ENCODE results near the gene CDH13. TPM values are rescaled to one million over a fixed set of nuclear protein-coding genes. Genes with fewer than 3 reads are reported as not detected.

CDH13 gene
- total and polyA plus RNA-seq, 2 experiments from 2014 or later, result 2.9 to 4.8 TPM

- Histone ChIP-seq H3K27me3 (no peaks in the 10 kb centered on the region), H3K4me3 (no peak overlapping the region), H3K27ac (no peak overlapping the region), H3K36me3 (no peaks in the 10 kb centered on the region), H3K4me1 (ENCODE audit: low read depth) (no peaks in the 10 kb centered on the region), H3K9me3 (ENCODE audit: low read depth) (no peaks in the 10 kb centered on the region)
- no peak for DNase-seq (ENCODE audit: low read depth in 1 of 2, low spot score in 1 of 2)
- no peak for TF ChIP-seq CTCF (IDR thresholded peaks at IDR 0.05; ENCODE audit: low read depth, low read length)
Observed at GRCh38 chr16:83095941-83096692, 469.3 kb downstream of the CDH13 start.

- DNase-seq (ENCODE audit: low read depth in 1 of 2, low spot score in 1 of 2), result no peak
- Histone ChIP-seq H3K4me1 (ENCODE audit: low read depth) (no peaks in the 10 kb centered on the region), H3K4me3 (no peak overlapping the region), H3K9me3 (ENCODE audit: low read depth) (no peaks in the 10 kb centered on the region), H3K27ac (no peak overlapping the region), H3K27me3 (no peaks in the 10 kb centered on the region), H3K36me3 (no peaks in the 10 kb centered on the region)
- no peak for TF ChIP-seq CTCF (IDR thresholded peaks at IDR 0.05; ENCODE audit: low read depth, low read length)
Observed at GRCh38 chr16:83098536-83098935, 471.8 kb downstream of the CDH13 start.

- Histone ChIP-seq H3K36me3 (no peaks in the 10 kb centered on the region), H3K9me3 (ENCODE audit: low read depth) (no peaks in the 10 kb centered on the region), H3K4me1 (ENCODE audit: low read depth) (no peaks in the 10 kb centered on the region), H3K27ac (no peak overlapping the region), H3K27me3 (no peaks in the 10 kb centered on the region), H3K4me3 (no peak overlapping the region)
- no peak for DNase-seq (ENCODE audit: low read depth in 1 of 2, low spot score in 1 of 2)
- no peak for TF ChIP-seq CTCF (IDR thresholded peaks at IDR 0.05; ENCODE audit: low read depth, low read length)
Observed at GRCh38 chr16:83100679-83101078, 473.9 kb downstream of the CDH13 start.

GRCh38 chr16:83102336-83102735 lies 475.6 kb downstream of the CDH13 start:
- TF ChIP-seq CTCF (IDR thresholded peaks at IDR 0.05; ENCODE audit: low read depth, low read length), result no peak
- Histone ChIP-seq H3K36me3 (no peaks in the 10 kb centered on the region), H3K27me3 (no peaks in the 10 kb centered on the region), H3K4me1 (ENCODE audit: low read depth) (no peaks in the 10 kb centered on the region), H3K4me3 (no peak overlapping the region), H3K27ac (no peak overlapping the region), H3K9me3 (ENCODE audit: low read depth) (no peaks in the 10 kb centered on the region)
- DNase-seq (ENCODE audit: low read depth in 1 of 2, low spot score in 1 of 2), result no peak

- H3K27ac ChIP-seq, result no peak overlapping the region
- H3K27me3 ChIP-seq, result no peaks in the 10 kb centered on the region
- H3K36me3 ChIP-seq, result no peaks in the 10 kb centered on the region
- TF ChIP-seq CTCF (IDR thresholded peaks at IDR 0.05; ENCODE audit: low read depth, low read length), result no peak
- no peak for DNase-seq (ENCODE audit: low read depth in 1 of 2, low spot score in 1 of 2)
- H3K4me3 ChIP-seq, result no peak overlapping the region
- H3K4me1 ChIP-seq (ENCODE audit: low read depth), result no peaks in the 10 kb centered on the region
- no peaks in the 10 kb centered on the region for H3K9me3 ChIP-seq (ENCODE audit: low read depth)
Observed at GRCh38 chr16:83105279-83106077, 478.7 kb downstream of the CDH13 start.

Measured in cardiac muscle cell (in vitro differentiated cells and primary cell).